ENCODE results near the gene BEST4.
"Not testable (repeated sequence)": the region's sequence is repeated elsewhere in the genome, so short reads cannot be mapped to it uniquely, and the experiment has no call there.

BEST4 gene

GRCh38 chr1:44775078-44775929, 12.7 kb downstream of the BEST4 start, which contains the start of gene RPS8:
RPS8 (plus strand) TSS chr1:44775540; CDS start chr1:44775597, 57 bp downstream.
- TF ChIP-seq CTCF (IDR thresholded peaks at IDR 0.05; ENCODE audit: control extremely low read depth, extremely low read depth, low read depth, missing control alignments), result no peak
- ChIA-PET CTCF (interaction anchor here (0.9 to 3.1 kb wide), 9 partner anchors 9 to 47 kb away, joined by 3 to 13 read pairs (median 4); partner anchors contain the start of genes PLK3 and RNU5D-1), POLR2A (interaction anchor here (0.6 to 2.5 kb wide), 18 partner anchors 9 to 101 kb away, joined by 3 to 12 read pairs (median 5); partner anchors contain the start of genes ARMH1, BEST4, BTBD19 and PLK3)
- DNase-seq (ENCODE audit: extremely low spot score), result peak; percentile 92

- POLR2A ChIA-PET, result interaction anchor here (1.3 to 1.7 kb wide), 2 partner anchors 9 to 45 kb away, joined by 3 to 8 read pairs; partner anchors contain the start of gene RPS8
- CTCF ChIA-PET, result interaction anchor here (0.8 to 2.4 kb wide), 6 partner anchors 12 to 52 kb away, joined by 3 to 8 read pairs (median 4); partner anchors contain the start of genes PLK3 and RNU5D-1
- DNase-seq (ENCODE audit: extremely low spot score), result not testable (repeated sequence)
Observed at GRCh38 chr1:44766421-44766820, 21.5 kb downstream of the BEST4 start.

- TF ChIP-seq CTCF (IDR thresholded peaks at IDR 0.05; ENCODE audit: control extremely low read depth, extremely low read depth, low read depth, missing control alignments), result no peak
- ChIA-PET CTCF (interaction anchor here (2.8 to 3.3 kb wide), 2 partner anchors 13 to 31 kb away, joined by 12 to 29 read pairs; partner anchors contain the start of gene RNU5D-1), POLR2A (interaction anchor here (1.9 kb wide), 1 partner anchor 15 kb away, joined by 5 read pairs; the partner anchor contains the start of gene RPS8)
- no peak for DNase-seq (ENCODE audit: extremely low spot score)
Observed at GRCh38 chr1:44760876-44761275, 27.1 kb downstream of the BEST4 start.

GRCh38 chr1:44759077-44759476, 28.9 kb downstream of the BEST4 start:
- ChIA-PET POLR2A (no interaction called here), CTCF (interaction anchor here (1.4 to 3.3 kb wide), 4 partner anchors 8 to 29 kb away, joined by 3 to 29 read pairs (median 5); partner anchors contain the start of gene RNU5D-1)
- no peak for TF ChIP-seq CTCF (IDR thresholded peaks at IDR 0.05; ENCODE audit: control extremely low read depth, extremely low read depth, low read depth, missing control alignments)

GRCh38 chr1:44757420-44757819, 30.6 kb downstream of the BEST4 start:
- CTCF ChIA-PET, result interaction anchor here (1.2 to 1.5 kb wide), 2 partner anchors 11 to 29 kb away, joined by 4 to 7 read pairs; no protein-coding TSS in a partner anchor
- POLR2A ChIA-PET, result interaction anchor here (0.9 kb wide), 1 partner anchor 36 kb away, joined by 3 read pairs; no protein-coding TSS in a partner anchor
- no peak for TF ChIP-seq CTCF (IDR thresholded peaks at IDR 0.05; ENCODE audit: control extremely low read depth, extremely low read depth, low read depth, missing control alignments)
- DNase-seq (ENCODE audit: extremely low spot score), result peak; percentile 25

More at GRCh38 chr1:44759077-44759476, 28.9 kb downstream of the BEST4 start:
- no peak for DNase-seq (ENCODE audit: extremely low spot score)

GRCh38 chr1:44747878-44748277, 40.1 kb downstream of the BEST4 start:
- DNase-seq (ENCODE audit: extremely low spot score), result no peak
- TF ChIP-seq CTCF (IDR thresholded peaks at IDR 0.05; ENCODE audit: control extremely low read depth, extremely low read depth, low read depth, missing control alignments), result no peak
- ChIA-PET POLR2A (interaction anchor here (0.6 to 1.2 kb wide), 3 partner anchors 27 to 555 kb away, joined by 3 to 4 read pairs (median 3); partner anchors contain the start of gene RPS8), CTCF (interaction anchor here (1.0 to 10.4 kb wide), 9 partner anchors 9 to 52 kb away, joined by 3 to 89 read pairs (median 4); partner anchors contain the start of genes PLK3 and RNU5D-1)
